GM10266 (cell line): ENCODE measurements around the gene TEX54.

Experiments
- DNase-seq: peaks from one replicate; pipeline ENCODE4 v3.0.0; 2012; ENCODE audit errors: extremely low spot score
- CTCF ChIP-seq: IDR thresholded peaks from 2 replicates; pipeline ENCODE4 v1.5.1; 2012; ENCODE audit warnings: mild to moderate bottlenecking, low read depth; ENCODE audit not compliant: control insufficient read depth, insufficient read depth; ENCODE audit errors: missing control alignments

TEX54 gene

GRCh38 chr11:62853279-62853965, 20.8 kb upstream of the TEX54 start:
- no peak for DNase-seq
- no peak for TF ChIP-seq CTCF

GRCh38 chr11:62852523-62853188, 20.0 kb upstream of the TEX54 start:
- no peak for DNase-seq
- TF ChIP-seq CTCF: no peak

- no peak for DNase-seq
- TF ChIP-seq CTCF: no peak
Measured at GRCh38 chr11:62851807-62852522, 19.3 kb upstream of the TEX54 start.

GRCh38 chr11:62850911-62851806, 18.5 kb upstream of the TEX54 start:
- no peak for DNase-seq
- TF ChIP-seq CTCF: no peak

- no peak for DNase-seq
- no peak for TF ChIP-seq CTCF
Measured at GRCh38 chr11:62847767-62848314, 15.2 kb upstream of the TEX54 start.

GRCh38 chr11:62846177-62846576, 13.5 kb upstream of the TEX54 start:
- DNase-seq: no peak
- no peak for TF ChIP-seq CTCF
